Measurements from ENCODE around the gene MT1HL1.

MT1HL1 gene

GRCh38 chr1:237004116-237004515 is at the start of gene MT1HL1:
MT1HL1 (minus strand) TSS chr1:237004441; CDS start chr1:237004372, 69 bp downstream.
- DNase-seq = no peak

- no peak for DNase-seq
These were observed 46.7 kb upstream of the MT1HL1 start for GRCh38 chr1:237050915-237051314.

GRCh38 chr1:237050185-237050584 is 45.9 kb upstream of the MT1HL1 start:
- DNase-seq = no peak

GRCh38 chr1:237048803-237049202 is 44.6 kb upstream of the MT1HL1 start:
- DNase-seq = no peak

- no peak for DNase-seq
These were observed 41.2 kb upstream of the MT1HL1 start for GRCh38 chr1:237045278-237046016.

GRCh38 chr1:237043846-237044636 is 39.8 kb upstream of the MT1HL1 start:
- DNase-seq = no peak

GRCh38 chr1:237042892-237043576 is 38.8 kb upstream of the MT1HL1 start:
- DNase-seq = no peak

- DNase-seq = no peak
These were observed 38.3 kb upstream of the MT1HL1 start for GRCh38 chr1:237042526-237042891.

- no peak for DNase-seq
These were observed 37.7 kb upstream of the MT1HL1 start, which contains the start of gene RYR2 for GRCh38 chr1:237041795-237042525. RYR2 (plus strand) TSS chr1:237042184; CDS start chr1:237042522, 338 bp downstream.

GRCh38 chr1:237041461-237041794 is 37.2 kb upstream of the MT1HL1 start:
- DNase-seq = no peak

GRCh38 chr1:237040823-237041222 is 36.6 kb upstream of the MT1HL1 start:
- DNase-seq = no peak

- DNase-seq = no peak
These were observed 34.0 kb upstream of the MT1HL1 start for GRCh38 chr1:237038211-237038610.

- DNase-seq = no peak
These were observed 31.5 kb upstream of the MT1HL1 start for GRCh38 chr1:237035759-237036158.

GRCh38 chr1:237033804-237034203 is 29.6 kb upstream of the MT1HL1 start:
- no peak for DNase-seq

GRCh38 chr1:237033061-237033460 is 28.8 kb upstream of the MT1HL1 start:
- no peak for DNase-seq

- no peak for DNase-seq
These were observed 27.8 kb upstream of the MT1HL1 start for GRCh38 chr1:237032029-237032428.

GRCh38 chr1:237031480-237031879 is 27.2 kb upstream of the MT1HL1 start:
- no peak for DNase-seq

GRCh38 chr1:237029850-237030535 is 25.8 kb upstream of the MT1HL1 start:
- DNase-seq = no peak

GRCh38 chr1:237029240-237029639 is 25.0 kb upstream of the MT1HL1 start:
- DNase-seq = no peak

- DNase-seq = no peak
These were observed 21.3 kb upstream of the MT1HL1 start for GRCh38 chr1:237025358-237026074.

- DNase-seq = no peak
These were observed 14.7 kb upstream of the MT1HL1 start for GRCh38 chr1:237018896-237019295.

GRCh38 chr1:237016626-237017025 is 12.4 kb upstream of the MT1HL1 start:
- DNase-seq = no peak
